Activated CD8-positive, alpha-beta memory T cell treated with anti-CD3 and anti-CD28 coated beads, Interleukin-2, amount 10 ng/mL, durations not matched to agents 7 days and 5 days (primary cell): ENCODE data around the gene SRRT. TPM values are rescaled to one million over a fixed set of nuclear protein-coding genes. Genes with fewer than 3 reads are reported as not detected.

Experiments
- ATAC-seq: fragments of 150-1000 bp; cut with Tn5 transposase; one replicate; pipeline ENCODE4 v1.10.0; 2021; ENCODE audit warnings: moderate library complexity
- CTCF ChIA-PET: fragments of 350-600 bp; sonication (Branson Sonifier 250); formaldehyde crosslinking; loops from one replicate; lab custom pipeline; 2021; ENCODE audit warnings: antibody characterized with exemption; lab: Charles Lee
- DNase-seq: peaks from one replicate; pipeline ENCODE4 v3.0.0-alpha.2; 2020
- H3K27ac Mint-ChIP-seq: one replicate; pipeline ENCODE4 v1.8.0; 2021; ENCODE audit warnings: mild to moderate bottlenecking, mixed read lengths
- H3K27me3 Mint-ChIP-seq: one replicate; pipeline ENCODE4 v1.8.0; 2021; ENCODE audit warnings: mixed read lengths
- H3K36me3 Mint-ChIP-seq: one replicate; pipeline ENCODE4 v1.8.0; 2021; ENCODE audit warnings: mild to moderate bottlenecking, mixed read lengths
- H3K4me1 Mint-ChIP-seq: one replicate; pipeline ENCODE4 v1.8.0; 2021; ENCODE audit warnings: mixed read lengths
- H3K4me3 Mint-ChIP-seq: one replicate; pipeline ENCODE4 v1.8.0; 2021; ENCODE audit warnings: mild to moderate bottlenecking, moderate library complexity, mixed read lengths
- H3K9me3 Mint-ChIP-seq: one replicate; pipeline ENCODE4 v1.8.0; 2022; ENCODE audit warnings: low read depth, mixed read lengths
- total RNA-seq, 2 experiments: library from RNA; stranded (reverse); gene quantifications; one replicate each; pipeline ENCODE4 v1.2.3, GENCODE V29; 2021

The SRRT gene
- total RNA-seq, 2 experiments from 2014 or later = 290 to 312 TPM

- Mint-ChIP-seq H3K9me3 (no peaks in the 10 kb centered on the region), H3K4me1 (peaks cover 59% of the 10 kb centered on the region), H3K27me3 (peaks cover 19% of the 10 kb centered on the region), H3K27ac (peak overlapping the region; percentile 94), H3K4me3 (peak overlapping the region; percentile 77), H3K36me3 (peaks cover 45% of the 10 kb centered on the region)
- no peak for ATAC-seq
- DNase-seq = no peak
- CTCF ChIA-PET = interaction anchor here (0.8 to 5.4 kb wide), 4 partner anchors 11 to 256 kb away, joined by 3 to 44 read pairs (median 8); partner anchors contain the start of genes SLC12A9 and SRRT
Measured at GRCh38 chr7:100888291-100888987, 13.5 kb downstream of the SRRT start.

GRCh38 chr7:100888988-100889750 lies 14.3 kb downstream of the SRRT start, which contains the start of gene UFSP1:
TSS of gene UFSP1 (minus strand) at chr7:100889715. CDS start at chr7:100889271, 444 bp downstream.
- Mint-ChIP-seq H3K36me3 (peaks cover 41% of the 10 kb centered on the region), H3K4me3 (peak within 1 kb of the TSS; percentile 77), H3K9me3 (no peaks in the 10 kb centered on the region), H3K4me1 (peaks cover 52% of the 10 kb centered on the region), H3K27me3 (peaks cover 25% of the 10 kb centered on the region), H3K27ac (peak within 1 kb of the TSS; percentile 94)
- ATAC-seq = peak; percentile 48
- DNase-seq = no peak
- CTCF ChIA-PET = interaction anchor here (0.5 to 5.4 kb wide), 15 partner anchors 10 to 549 kb away, joined by 3 to 44 read pairs (median 4); partner anchors contain the start of genes POP7, SLC12A9, SRRT and TRIM56

GRCh38 chr7:100890653-100891567 lies 16.0 kb downstream of the SRRT start:
- no peaks in the 10 kb centered on the region for H3K9me3 Mint-ChIP-seq
- peaks cover 26% of the 10 kb centered on the region for H3K36me3 Mint-ChIP-seq
- ATAC-seq = no peak
- CTCF ChIA-PET = interaction anchor here (0.6 to 5.4 kb wide), 9 partner anchors 14 to 392 kb away, joined by 3 to 44 read pairs (median 3); partner anchors contain the start of genes SRRT and TRIM56
- peak overlapping the region; percentile 6 for H3K27ac Mint-ChIP-seq
- peaks cover 41% of the 10 kb centered on the region for H3K4me1 Mint-ChIP-seq
- H3K27me3 Mint-ChIP-seq = peaks cover 28% of the 10 kb centered on the region
- no peak for DNase-seq
- H3K4me3 Mint-ChIP-seq = peak overlapping the region; percentile 77

GRCh38 chr7:100891568-100892247 lies 16.8 kb downstream of the SRRT start:
- CTCF ChIA-PET = interaction anchor here (0.6 to 1.4 kb wide), 4 partner anchors 35 to 391 kb away, joined by 3 to 4 read pairs (median 3); partner anchors contain the start of gene TRIM56
- Mint-ChIP-seq H3K4me3 (peak overlapping the region; percentile 29), H3K27ac (peak overlapping the region; percentile 6), H3K36me3 (peaks cover 19% of the 10 kb centered on the region), H3K9me3 (no peaks in the 10 kb centered on the region), H3K27me3 (peaks cover 34% of the 10 kb centered on the region), H3K4me1 (peaks cover 41% of the 10 kb centered on the region)
- no peak for ATAC-seq
- no peak for DNase-seq

- Mint-ChIP-seq H3K9me3 (no peaks in the 10 kb centered on the region), H3K36me3 (peaks cover 10% of the 10 kb centered on the region), H3K4me3 (no peak overlapping the region), H3K27me3 (peaks cover 40% of the 10 kb centered on the region), H3K4me1 (peaks cover 31% of the 10 kb centered on the region), H3K27ac (no peak overlapping the region)
- CTCF ChIA-PET = no interaction called here
- no peak for ATAC-seq
- no peak for DNase-seq
Measured at GRCh38 chr7:100892364-100893317, 17.7 kb downstream of the SRRT start.

- H3K4me1 Mint-ChIP-seq = peaks cover 24% of the 10 kb centered on the region
- no peak overlapping the region for H3K4me3 Mint-ChIP-seq
- H3K27ac Mint-ChIP-seq = no peak overlapping the region
- CTCF ChIA-PET = interaction anchor here (1.5 to 1.7 kb wide), 2 partner anchors 12 to 188 kb away, joined by 3 to 5 read pairs; partner anchors contain the start of gene POP7
- DNase-seq = no peak
- peaks cover 2% of the 10 kb centered on the region for H3K36me3 Mint-ChIP-seq
- H3K9me3 Mint-ChIP-seq = no peaks in the 10 kb centered on the region
- H3K27me3 Mint-ChIP-seq = peaks cover 48% of the 10 kb centered on the region
- no peak for ATAC-seq
Measured at GRCh38 chr7:100893318-100893895, 18.5 kb downstream of the SRRT start.

- no peak overlapping the region for H3K4me3 Mint-ChIP-seq
- no peak for ATAC-seq
Measured at GRCh38 chr7:100893910-100894721, 19.2 kb downstream of the SRRT start.

GRCh38 chr7:100894860-100895700 lies 20.2 kb downstream of the SRRT start:
- CTCF ChIA-PET = interaction anchor here (0.7 to 2.3 kb wide), 14 partner anchors 8 to 278 kb away, joined by 3 to 18 read pairs (median 4); partner anchors contain the start of genes POP7, SRRT and TRIM56
- Mint-ChIP-seq H3K27ac (no peak overlapping the region), H3K27me3 (peaks cover 51% of the 10 kb centered on the region), H3K36me3 (no peaks in the 10 kb centered on the region), H3K4me1 (peaks cover 19% of the 10 kb centered on the region), H3K4me3 (no peak overlapping the region), H3K9me3 (no peaks in the 10 kb centered on the region)
- DNase-seq (peak; percentile 64), ATAC-seq (no peak)

More at GRCh38 chr7:100893910-100894721, 19.2 kb downstream of the SRRT start:
- DNase-seq = no peak
- no peak overlapping the region for H3K27ac Mint-ChIP-seq
- H3K36me3 Mint-ChIP-seq = no peaks in the 10 kb centered on the region
- peaks cover 20% of the 10 kb centered on the region for H3K4me1 Mint-ChIP-seq
- CTCF ChIA-PET = interaction anchor here (0.7 to 2.3 kb wide), 13 partner anchors 9 to 279 kb away, joined by 3 to 18 read pairs (median 4); partner anchors contain the start of genes POP7, SRRT and TRIM56
- H3K9me3 Mint-ChIP-seq = no peaks in the 10 kb centered on the region
- peaks cover 48% of the 10 kb centered on the region for H3K27me3 Mint-ChIP-seq

GRCh38 chr7:100895701-100895955 lies 20.7 kb downstream of the SRRT start, which contains the start of gene ACHE:
TSS of gene ACHE (minus strand) at chr7:100895888. CDS start at chr7:100894232, 1,656 bp downstream.
- CTCF ChIA-PET = interaction anchor here (1.4 to 2.3 kb wide), 5 partner anchors 20 to 182 kb away, joined by 3 to 18 read pairs (median 12); partner anchors contain the start of gene SRRT
- Mint-ChIP-seq H3K36me3 (no peaks in the 10 kb centered on the region), H3K4me1 (peaks cover 15% of the 10 kb centered on the region), H3K4me3 (peak within 1 kb of the TSS; percentile 19), H3K9me3 (no peaks in the 10 kb centered on the region), H3K27ac (no peak within 1 kb of the TSS), H3K27me3 (peaks cover 52% of the 10 kb centered on the region)
- DNase-seq (no peak), ATAC-seq (no peak)
